ENCODE measurements around the gene MAP3K8.

Gene MAP3K8

GRCh38 chr10:30488316-30488715 lies 54.3 kb downstream of the MAP3K8 start:
- peaks cover 16% of the 10 kb centered on the region for H3K27me3 ChIP-seq
- H3K4me1 ChIP-seq = no peaks in the 10 kb centered on the region
- no peak for DNase-seq
- no peaks in the 10 kb centered on the region for H3K9me3 ChIP-seq
- H3K36me3 ChIP-seq = no peaks in the 10 kb centered on the region
- no peak for TF ChIP-seq CTCF (IDR thresholded peaks at IDR 0.05; ENCODE audit: low read depth, low read length)
- no peak overlapping the region for H3K4me3 ChIP-seq (ENCODE audit: low read depth, low read length)

- peaks cover 16% of the 10 kb centered on the region for H3K27me3 ChIP-seq
- no peak for DNase-seq
- no peaks in the 10 kb centered on the region for H3K4me1 ChIP-seq
- H3K36me3 ChIP-seq = no peaks in the 10 kb centered on the region
- no peak overlapping the region for H3K4me3 ChIP-seq (ENCODE audit: low read depth, low read length)
- no peaks in the 10 kb centered on the region for H3K9me3 ChIP-seq
- TF ChIP-seq CTCF (IDR thresholded peaks at IDR 0.05; ENCODE audit: low read depth, low read length) = no peak
These were observed 55.4 kb downstream of the MAP3K8 start for GRCh38 chr10:30489346-30489745.

- Histone ChIP-seq H3K27me3 (peaks cover 16% of the 10 kb centered on the region), H3K36me3 (no peaks in the 10 kb centered on the region), H3K9me3 (no peaks in the 10 kb centered on the region), H3K4me1 (no peaks in the 10 kb centered on the region), H3K4me3 (ENCODE audit: low read depth, low read length) (no peak overlapping the region)
- TF ChIP-seq CTCF (IDR thresholded peaks at IDR 0.05; ENCODE audit: low read depth, low read length) = no peak
- no peak for DNase-seq
These were observed 56.5 kb downstream of the MAP3K8 start for GRCh38 chr10:30490289-30491000.

- H3K9me3 ChIP-seq = no peaks in the 10 kb centered on the region
- no peaks in the 10 kb centered on the region for H3K4me1 ChIP-seq
- peaks cover 16% of the 10 kb centered on the region for H3K27me3 ChIP-seq
- H3K36me3 ChIP-seq = no peaks in the 10 kb centered on the region
- H3K4me3 ChIP-seq (ENCODE audit: low read depth, low read length) = no peak overlapping the region
- TF ChIP-seq CTCF (IDR thresholded peaks at IDR 0.05; ENCODE audit: low read depth, low read length) = no peak
- DNase-seq = no peak
These were observed 57.4 kb downstream of the MAP3K8 start for GRCh38 chr10:30491204-30491915.

GRCh38 chr10:30491916-30492515 lies 58.0 kb downstream of the MAP3K8 start:
- TF ChIP-seq CTCF (IDR thresholded peaks at IDR 0.05; ENCODE audit: low read depth, low read length) = no peak
- H3K36me3 ChIP-seq = no peaks in the 10 kb centered on the region
- no peaks in the 10 kb centered on the region for H3K9me3 ChIP-seq
- peaks cover 16% of the 10 kb centered on the region for H3K27me3 ChIP-seq
- DNase-seq = no peak
- H3K4me3 ChIP-seq (ENCODE audit: low read depth, low read length) = no peak overlapping the region
- H3K4me1 ChIP-seq = no peaks in the 10 kb centered on the region
